Erythroblast (primary cell): Measurements from ENCODE around the gene FBXO42.

Source experiments
- DNase-seq, 2 experiments: peaks; one replicate each; lab custom pipeline; 2025; lab: John Stamatoyannopoulos, UW
- GATA1 ChIP-seq: IDR thresholded peaks from 2 replicates; pipeline ENCODE4 v1.6.1; 2011; ENCODE audit warnings: low read depth, mild to moderate bottlenecking, control low read depth, low read length, moderate library complexity
- POLR2A ChIP-seq: IDR thresholded peaks from 2 replicates; pipeline ENCODE4 v1.6.1; 2011; ENCODE audit warnings: mild to moderate bottlenecking, low read length

FBXO42 gene

GRCh38 chr1:16321176-16321867 lies 31.0 kb downstream of the FBXO42 start:
- TF ChIP-seq GATA1 (no peak), POLR2A (no peak)
- no peak for DNase-seq

GRCh38 chr1:16318555-16318954 lies 33.7 kb downstream of the FBXO42 start:
- DNase-seq = no peak
- no peak for TF ChIP-seq POLR2A
- no peak for TF ChIP-seq GATA1

GRCh38 chr1:16315437-16315836 lies 36.8 kb downstream of the FBXO42 start:
- TF ChIP-seq GATA1 (no peak), POLR2A (no peak)
- DNase-seq = no peak

GRCh38 chr1:16307222-16307621 lies 45.1 kb downstream of the FBXO42 start:
- no peak for DNase-seq
- TF ChIP-seq GATA1 (no peak), POLR2A (no peak)

GRCh38 chr1:16302709-16303627 lies 49.3 kb downstream of the FBXO42 start:
- peak; percentile 45 to 57 for DNase-seq
- no peak for TF ChIP-seq POLR2A
- TF ChIP-seq GATA1 = no peak

- no peak for TF ChIP-seq POLR2A
- no peak for TF ChIP-seq GATA1
- DNase-seq = peak; percentile 12 to 30
These were observed 51.8 kb downstream of the FBXO42 start for GRCh38 chr1:16300436-16300835.

- DNase-seq = no peak
- TF ChIP-seq POLR2A (no peak), GATA1 (no peak)
These were observed 53.6 kb downstream of the FBXO42 start for GRCh38 chr1:16298653-16299052.

GRCh38 chr1:16296643-16297042 lies 55.6 kb downstream of the FBXO42 start:
- no peak for DNase-seq
- TF ChIP-seq GATA1 (no peak), POLR2A (no peak)

- TF ChIP-seq GATA1 (no peak), POLR2A (no peak)
- DNase-seq = no peak
These were observed 57.8 kb downstream of the FBXO42 start for GRCh38 chr1:16294219-16295212.

GRCh38 chr1:16293538-16293937 lies 58.7 kb downstream of the FBXO42 start:
- DNase-seq = no peak
- TF ChIP-seq POLR2A (no peak), GATA1 (no peak)

GRCh38 chr1:16292739-16293138 lies 59.5 kb downstream of the FBXO42 start:
- DNase-seq = peak in 1 of 2 experiments; percentile 19
- TF ChIP-seq POLR2A = no peak
- TF ChIP-seq GATA1 = no peak

GRCh38 chr1:16289959-16290358 lies 62.3 kb downstream of the FBXO42 start:
- no peak for DNase-seq
- no peak for TF ChIP-seq POLR2A
- no peak for TF ChIP-seq GATA1

GRCh38 chr1:16286122-16286521 lies 66.2 kb downstream of the FBXO42 start:
- no peak for DNase-seq
- TF ChIP-seq POLR2A (no peak), GATA1 (no peak)

- TF ChIP-seq GATA1 = no peak
- no peak for TF ChIP-seq POLR2A
- no peak for DNase-seq
These were observed 70.5 kb downstream of the FBXO42 start for GRCh38 chr1:16281765-16282164.
